Activated T-cell treated with anti-CD3 and anti-CD28 coated beads, Interleukin-2, amount 50 U/mL, for 24 hours (primary cell): ENCODE measurements around the gene SLC25A48.

Experiments
- DNase-seq: peaks from one replicate; pipeline ENCODE4 v3.0.0-alpha.2; 2020
- H3K27ac Mint-ChIP-seq: 2 replicates; pipeline ENCODE4 v1.8.0; 2020; ENCODE audit warnings: mild to moderate bottlenecking, mixed read lengths
- H3K27me3 Mint-ChIP-seq: 2 replicates; pipeline ENCODE4 v1.8.0; 2020; ENCODE audit warnings: mixed read lengths
- H3K36me3 Mint-ChIP-seq: 2 replicates; pipeline ENCODE4 v1.8.0; 2020; ENCODE audit warnings: low read depth, mixed read lengths
- H3K4me1 Mint-ChIP-seq: 2 replicates; pipeline ENCODE4 v1.8.0; 2020; ENCODE audit warnings: low read depth, mixed read lengths
- H3K4me3 Mint-ChIP-seq: 2 replicates; pipeline ENCODE4 v1.8.0; 2020; ENCODE audit warnings: mild to moderate bottlenecking, moderate library complexity, mixed read lengths
- H3K9me3 Mint-ChIP-seq: 2 replicates; pipeline ENCODE4 v1.8.0; 2020; ENCODE audit warnings: mixed read lengths

The SLC25A48 gene

DNA sequence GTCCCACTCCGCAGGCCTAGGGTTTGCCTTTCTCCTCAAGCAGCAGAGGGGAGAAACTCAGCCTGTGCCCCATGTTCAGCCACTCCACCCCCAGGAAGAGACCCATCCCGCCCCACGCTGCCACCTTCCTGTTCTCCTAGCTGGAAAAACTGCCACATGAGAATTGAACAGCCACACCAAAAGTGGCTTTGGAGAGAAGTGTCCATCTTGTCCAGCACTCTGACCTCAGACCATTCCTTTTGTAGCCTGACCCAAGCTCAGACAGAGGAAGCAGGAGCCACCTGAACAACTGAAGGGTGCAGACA is 8.3 kb upstream of the SLC25A48 start:
- DNase-seq: no peak

DNA sequence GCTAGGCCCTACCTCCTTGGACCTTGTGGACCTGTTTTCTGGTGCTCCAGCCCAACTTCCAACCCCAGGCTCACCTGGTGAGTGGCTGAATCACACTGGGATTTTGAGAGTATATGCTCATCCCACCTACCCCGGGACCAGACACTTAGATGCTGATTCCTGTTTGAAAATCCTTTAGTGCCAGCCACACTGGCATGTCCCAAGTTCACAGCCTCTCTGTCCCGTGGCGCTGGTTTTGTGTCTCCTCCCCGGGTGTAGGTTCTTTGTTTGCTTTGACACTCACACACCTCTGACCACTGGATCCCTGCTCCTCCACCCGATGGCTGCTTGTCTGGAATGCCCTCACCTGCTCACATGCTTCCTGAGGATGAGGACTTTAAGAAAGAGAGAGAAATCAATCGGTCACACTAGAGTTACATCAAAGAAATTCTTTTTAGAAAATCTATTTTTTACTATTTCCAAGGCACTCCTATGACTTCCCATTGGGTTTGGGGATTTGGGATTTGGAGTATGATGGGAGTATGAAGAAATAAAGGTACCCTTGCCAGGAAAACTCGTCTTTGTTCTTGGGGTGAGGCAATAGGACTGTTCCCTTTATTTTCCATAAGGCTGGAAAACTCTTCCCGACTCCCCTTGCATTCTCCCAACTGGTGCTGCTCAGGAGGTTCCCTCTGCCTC is 7.3 kb upstream of the SLC25A48 start:
- Mint-ChIP-seq H3K27me3 (peaks cover 27% of the 10 kb centered on the region), H3K4me3 (no peak overlapping the region), H3K4me1 (no peaks in the 10 kb centered on the region), H3K27ac (no peak overlapping the region), H3K9me3 (no peaks in the 10 kb centered on the region), H3K36me3 (no peaks in the 10 kb centered on the region)
- DNase-seq: no peak

More for the DNA sequence above, 8.3 kb upstream of the SLC25A48 start:
- Mint-ChIP-seq H3K27me3 (peaks cover 17% of the 10 kb centered on the region), H3K4me1 (no peaks in the 10 kb centered on the region), H3K36me3 (no peaks in the 10 kb centered on the region), H3K9me3 (no peaks in the 10 kb centered on the region), H3K4me3 (no peak overlapping the region), H3K27ac (no peak overlapping the region)

- Mint-ChIP-seq H3K27ac (no peak overlapping the region), H3K9me3 (no peaks in the 10 kb centered on the region), H3K27me3 (peaks cover 33% of the 10 kb centered on the region), H3K4me1 (no peaks in the 10 kb centered on the region), H3K4me3 (no peak overlapping the region), H3K36me3 (no peaks in the 10 kb centered on the region)
- DNase-seq: no peak
Observed at GRCh38 chr5:135827965-135828781, 6.3 kb upstream of the SLC25A48 start.

- Mint-ChIP-seq H3K9me3 (no peaks in the 10 kb centered on the region), H3K36me3 (no peaks in the 10 kb centered on the region), H3K4me3 (no peak overlapping the region), H3K27ac (no peak overlapping the region), H3K27me3 (peaks cover 39% of the 10 kb centered on the region), H3K4me1 (no peaks in the 10 kb centered on the region)
- no peak for DNase-seq
Observed at GRCh38 chr5:135828782-135829127, 5.7 kb upstream of the SLC25A48 start.

- H3K4me1 Mint-ChIP-seq: peaks cover 2% of the 10 kb centered on the region
- no peak overlapping the region for H3K4me3 Mint-ChIP-seq
- H3K27me3 Mint-ChIP-seq: peaks cover 43% of the 10 kb centered on the region
- no peaks in the 10 kb centered on the region for H3K9me3 Mint-ChIP-seq
- no peak overlapping the region for H3K27ac Mint-ChIP-seq
- no peak for DNase-seq
- H3K36me3 Mint-ChIP-seq: no peaks in the 10 kb centered on the region
Observed at GRCh38 chr5:135829179-135829578, 5.3 kb upstream of the SLC25A48 start.

DNA sequence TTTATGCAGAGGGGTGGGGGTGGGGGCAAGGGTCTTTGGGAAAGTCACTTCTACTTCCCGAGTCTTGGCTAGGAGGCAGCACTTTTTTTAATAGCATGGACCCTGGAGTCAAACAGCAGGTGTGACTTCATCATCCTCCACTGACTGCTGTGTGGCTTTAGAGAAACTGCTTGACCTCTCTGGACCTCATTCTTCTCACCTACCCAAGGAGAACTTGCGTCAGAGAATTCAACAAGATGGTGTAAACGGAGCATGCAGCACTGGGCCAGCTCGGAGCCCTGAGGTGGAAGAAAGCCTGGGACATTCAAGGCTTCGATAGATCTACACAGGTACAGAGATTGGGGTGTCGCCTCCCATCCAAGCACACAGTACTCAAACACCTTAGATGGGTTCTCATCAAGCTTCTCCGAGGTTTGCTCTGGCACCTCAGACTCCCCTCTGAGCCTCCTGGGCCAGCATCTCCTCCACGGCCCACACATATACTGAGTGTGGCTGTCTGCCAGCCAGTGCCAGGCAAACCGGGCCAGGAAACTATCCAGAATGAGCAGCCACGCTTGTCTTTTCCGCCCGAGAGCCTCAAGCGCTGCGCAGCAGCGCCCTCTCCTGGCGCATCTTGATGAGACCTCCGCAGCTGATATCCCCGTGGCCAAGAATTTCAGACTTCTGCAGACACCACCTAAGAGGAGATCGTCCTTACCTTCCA is 4.6 kb upstream of the SLC25A48 start:
- Mint-ChIP-seq H3K36me3 (no peaks in the 10 kb centered on the region), H3K9me3 (no peaks in the 10 kb centered on the region), H3K4me3 (no peak overlapping the region), H3K4me1 (peaks cover 4% of the 10 kb centered on the region), H3K27me3 (peaks cover 49% of the 10 kb centered on the region), H3K27ac (no peak overlapping the region)
- peak; percentile 44 for DNase-seq

- H3K4me1 Mint-ChIP-seq: peaks cover 4% of the 10 kb centered on the region
- no peaks in the 10 kb centered on the region for H3K36me3 Mint-ChIP-seq
- H3K4me3 Mint-ChIP-seq: no peak overlapping the region
- no peak for DNase-seq
- H3K27ac Mint-ChIP-seq: no peak overlapping the region
- no peaks in the 10 kb centered on the region for H3K9me3 Mint-ChIP-seq
- peaks cover 54% of the 10 kb centered on the region for H3K27me3 Mint-ChIP-seq
Observed at GRCh38 chr5:135830384-135830700, 4.1 kb upstream of the SLC25A48 start.

GRCh38 chr5:135830876-135831275 is 3.6 kb upstream of the SLC25A48 start:
- H3K27me3 Mint-ChIP-seq: peaks cover 59% of the 10 kb centered on the region
- no peak for DNase-seq
- H3K9me3 Mint-ChIP-seq: no peaks in the 10 kb centered on the region
- no peak overlapping the region for H3K27ac Mint-ChIP-seq
- no peaks in the 10 kb centered on the region for H3K36me3 Mint-ChIP-seq
- peaks cover 4% of the 10 kb centered on the region for H3K4me1 Mint-ChIP-seq
- no peak overlapping the region for H3K4me3 Mint-ChIP-seq

- no peak for DNase-seq
- Mint-ChIP-seq H3K27me3 (peaks cover 63% of the 10 kb centered on the region), H3K36me3 (no peaks in the 10 kb centered on the region), H3K9me3 (no peaks in the 10 kb centered on the region), H3K4me3 (no peak overlapping the region), H3K27ac (no peak overlapping the region), H3K4me1 (peaks cover 4% of the 10 kb centered on the region)
Observed at GRCh38 chr5:135831439-135831838, 3.0 kb upstream of the SLC25A48 start.

GRCh38 chr5:135831851-135832555 is 2.5 kb upstream of the SLC25A48 start:
- Mint-ChIP-seq H3K4me1 (peaks cover 4% of the 10 kb centered on the region), H3K27me3 (peaks cover 66% of the 10 kb centered on the region), H3K9me3 (no peaks in the 10 kb centered on the region), H3K36me3 (no peaks in the 10 kb centered on the region), H3K27ac (no peak overlapping the region), H3K4me3 (no peak overlapping the region)
- DNase-seq: no peak

DNA sequence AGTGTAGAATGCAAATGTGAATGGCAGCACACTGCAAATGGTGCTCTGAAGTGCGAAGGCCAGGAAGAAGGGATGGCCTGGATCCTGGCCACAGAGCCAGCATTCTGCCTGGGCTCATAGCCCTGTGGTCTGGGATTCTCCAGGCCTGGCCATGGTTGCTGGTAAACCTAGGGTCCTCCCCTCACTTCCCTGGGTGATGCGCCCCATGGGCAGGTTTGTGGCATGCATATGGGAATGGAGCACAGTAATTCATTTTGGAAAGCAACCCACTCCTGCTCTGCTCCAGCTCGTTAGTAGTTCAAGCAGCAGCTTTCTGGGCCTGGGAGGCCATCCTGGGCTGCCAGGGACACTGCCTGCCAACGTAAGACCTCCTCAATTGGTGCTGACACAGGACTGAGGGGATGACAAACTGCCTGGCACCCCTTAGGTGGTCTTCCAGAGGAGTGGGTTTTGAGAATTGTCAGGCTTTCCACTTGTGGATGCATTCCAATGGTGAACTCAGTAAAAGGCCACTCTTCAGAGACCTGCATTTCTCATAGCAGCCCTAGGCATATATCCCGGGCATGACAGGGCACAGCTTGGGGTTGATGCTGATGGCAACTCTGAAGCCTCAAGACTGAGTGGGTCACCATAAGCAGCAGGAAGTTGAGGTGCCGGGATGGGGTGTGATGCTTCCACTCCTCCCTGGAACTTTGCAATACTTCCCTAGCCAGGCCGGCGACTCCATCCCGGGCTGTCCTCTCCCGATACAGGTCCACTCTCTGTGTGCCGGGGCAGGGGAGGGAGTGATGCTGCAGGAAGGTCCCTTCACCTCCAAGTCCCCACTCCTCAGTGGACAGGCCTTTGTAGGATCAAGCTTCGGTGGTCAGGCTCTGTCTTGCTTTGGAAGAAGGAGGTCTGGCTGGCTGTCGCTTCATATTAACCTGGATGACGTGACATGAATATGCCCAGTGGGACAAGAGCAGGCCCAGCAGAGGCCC is 1.2 kb upstream of the SLC25A48 start:
- H3K4me3 Mint-ChIP-seq: no peak overlapping the region
- DNase-seq: no peak
- H3K36me3 Mint-ChIP-seq: no peaks in the 10 kb centered on the region
- H3K27me3 Mint-ChIP-seq: peaks cover 74% of the 10 kb centered on the region
- H3K9me3 Mint-ChIP-seq: peaks cover 6% of the 10 kb centered on the region
- H3K4me1 Mint-ChIP-seq: peaks cover 4% of the 10 kb centered on the region
- H3K27ac Mint-ChIP-seq: no peak overlapping the region

DNA sequence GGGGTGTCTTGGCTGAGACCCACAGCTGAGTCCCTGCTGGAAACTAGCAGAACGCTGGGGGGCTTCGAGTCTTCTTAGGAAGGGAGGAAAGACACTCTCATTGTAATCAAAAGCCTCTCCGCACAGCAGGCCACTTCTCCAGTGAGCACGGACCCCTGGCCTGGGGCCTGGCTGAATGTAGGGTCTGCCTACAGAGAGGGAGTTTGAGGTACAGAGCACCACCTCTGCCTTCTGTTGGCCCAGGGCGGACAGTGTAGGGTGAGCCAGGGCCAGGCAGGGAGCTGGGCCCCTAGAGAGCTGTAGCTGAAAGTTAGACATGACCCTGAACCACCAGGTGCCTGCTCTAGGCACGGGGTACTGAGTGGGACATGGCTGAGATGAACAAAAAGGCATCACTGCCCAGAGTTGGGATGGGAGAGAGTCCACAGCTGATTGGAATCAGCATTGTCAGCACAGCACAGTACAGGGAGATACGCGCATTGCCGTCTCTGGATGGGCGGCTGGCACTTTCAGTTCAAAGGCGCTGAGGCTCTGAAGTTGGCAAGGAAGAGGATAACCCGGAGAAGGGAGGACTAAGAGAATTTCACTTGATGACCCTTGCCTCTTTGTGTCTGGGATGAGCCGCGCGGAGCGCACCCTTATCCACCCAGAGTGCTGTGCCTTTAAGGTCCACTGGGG is 363 bp upstream of the SLC25A48 start:
- Mint-ChIP-seq H3K4me1 (peaks cover 4% of the 10 kb centered on the region), H3K27ac (no peak overlapping the region), H3K4me3 (no peak overlapping the region), H3K9me3 (peaks cover 8% of the 10 kb centered on the region), H3K36me3 (no peaks in the 10 kb centered on the region), H3K27me3 (peaks cover 76% of the 10 kb centered on the region)
- no peak for DNase-seq

DNA sequence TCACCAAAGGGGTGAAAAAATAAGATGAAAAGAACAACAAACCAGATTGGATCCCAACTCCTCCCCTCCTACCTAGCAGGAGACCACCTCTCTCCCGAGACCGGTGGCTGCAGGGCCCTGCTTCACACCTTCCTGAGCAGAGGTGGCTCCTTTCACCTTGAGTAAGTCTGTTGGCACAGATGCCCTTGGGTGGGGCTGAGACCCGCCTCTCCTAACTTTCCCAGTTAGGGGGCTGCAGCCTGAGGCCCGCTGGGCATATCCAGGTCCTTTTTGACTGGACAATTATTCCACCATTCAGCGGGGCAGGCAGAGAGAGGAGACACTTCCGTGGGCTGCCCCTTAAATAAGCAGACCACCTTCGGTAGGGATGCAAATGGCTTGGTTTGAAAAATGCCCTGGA is 1.3 kb downstream of the SLC25A48 start:
- Mint-ChIP-seq H3K9me3 (peaks cover 13% of the 10 kb centered on the region), H3K4me1 (peaks cover 4% of the 10 kb centered on the region), H3K27ac (no peak overlapping the region), H3K27me3 (peaks cover 74% of the 10 kb centered on the region), H3K4me3 (no peak overlapping the region), H3K36me3 (no peaks in the 10 kb centered on the region)
- DNase-seq: no peak
